ENCODE results near the gene NLRC5.
A peak's percentile ranks its signal among the peaks of the same experiment; 100 is the strongest.

NLRC5 gene

DNA sequence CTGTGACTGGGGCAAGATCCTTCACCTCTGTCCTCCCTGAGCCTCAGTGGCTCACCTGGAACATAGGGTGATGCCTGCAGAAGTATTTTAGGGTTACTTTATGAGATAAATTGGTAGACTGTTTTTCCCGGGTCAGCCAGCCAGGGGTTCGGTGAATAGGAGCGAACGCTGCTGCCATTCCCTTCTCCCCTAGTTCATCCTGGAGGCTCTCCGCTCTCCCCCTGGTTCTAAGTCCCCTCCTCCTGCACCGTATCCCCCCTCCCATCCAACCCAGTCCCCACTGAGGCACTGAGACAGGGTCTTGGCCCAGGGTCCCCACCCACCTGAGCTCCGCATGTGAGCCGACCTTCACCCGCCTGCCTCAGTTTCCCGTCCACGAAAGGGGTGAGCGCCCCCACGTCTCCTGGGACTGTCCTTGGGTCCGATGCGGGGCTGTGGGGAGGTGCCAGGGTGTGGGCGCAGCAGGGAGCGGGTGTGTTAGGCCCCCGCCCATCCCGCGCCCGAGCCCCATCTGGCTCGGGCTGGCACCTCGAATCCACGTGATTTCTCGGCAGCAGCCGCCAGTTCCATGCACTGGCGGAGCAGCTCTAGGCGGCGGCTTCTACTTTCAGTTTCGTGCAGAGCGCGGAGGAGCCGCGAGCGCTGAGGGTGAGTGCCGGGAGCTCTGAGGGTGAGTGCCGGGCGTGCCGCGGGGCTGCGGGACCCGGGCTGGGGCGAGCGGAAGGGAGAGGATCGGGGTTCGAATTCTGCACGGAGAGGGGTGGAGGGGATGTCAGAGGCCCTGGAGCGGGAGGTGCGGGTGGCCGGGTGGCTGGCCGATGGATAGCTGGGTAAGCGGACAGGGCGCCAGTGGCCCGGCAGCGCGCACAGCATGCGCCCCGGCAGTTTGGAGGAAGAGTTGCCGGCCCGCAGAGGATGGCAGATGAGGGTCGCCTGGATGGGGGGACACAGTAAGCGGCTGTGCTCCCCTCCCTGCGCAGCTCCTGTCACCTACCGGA, at the start of gene NLRC5:
NLRC5 (plus strand) TSS at position 610 of the 998 bp plus-strand sequence. CDS start 31,156 bp downstream, outside the sequence.
- H3K27me3 ChIP-seq (ENCODE audit: low read depth) = no peaks in the 10 kb centered on the region
- peak within 1 kb of the TSS; percentile 57 for H3K4me3 ChIP-seq
- in situ Hi-C loops (cut with MboI; ENCODE audit: low sequenced_read_pairs) = loop anchor here (10.0 kb wide), 1 partner anchor 56 kb away; no protein-coding TSS in a partner anchor
- no peaks in the 10 kb centered on the region for H3K9me3 ChIP-seq
- H3K36me3 ChIP-seq (replicated peaks) = no peaks in the 10 kb centered on the region
- peaks cover 16% of the 10 kb centered on the region for H3K4me1 ChIP-seq
- DNase-seq (ENCODE audit: low spot score in 2 of 2) = peak; percentile 55 to 79

GRCh38 chr16:56939801-56940200, 49.6 kb upstream of the NLRC5 start:
- H3K27me3 ChIP-seq (ENCODE audit: low read depth) = no peaks in the 10 kb centered on the region
- H3K4me3 ChIP-seq = no peak overlapping the region
- in situ Hi-C loops (cut with MboI; ENCODE audit: low sequenced_read_pairs) = loop anchor here (5.0 kb wide), 1 partner anchor 72 kb away; the partner anchor contains the start of gene SLC12A3
- no peaks in the 10 kb centered on the region for H3K9me3 ChIP-seq
- peaks cover 100% of the 10 kb centered on the region for H3K36me3 ChIP-seq (replicated peaks)
- peaks cover 7% of the 10 kb centered on the region for H3K4me1 ChIP-seq
- DNase-seq (ENCODE audit: low spot score in 2 of 2) = no peak

- H3K4me3 ChIP-seq = no peak overlapping the region
- H3K4me1 ChIP-seq = peaks cover 2% of the 10 kb centered on the region
- H3K9me3 ChIP-seq = no peaks in the 10 kb centered on the region
- H3K36me3 ChIP-seq (replicated peaks) = peaks cover 94% of the 10 kb centered on the region
- DNase-seq (ENCODE audit: low spot score in 2 of 2) = no peak
- no peaks in the 10 kb centered on the region for H3K27me3 ChIP-seq (ENCODE audit: low read depth)
- in situ Hi-C loops (cut with MboI; ENCODE audit: low sequenced_read_pairs) = no loop called here
Observed at GRCh38 chr16:56941092-56941491, 48.3 kb upstream of the NLRC5 start.

GRCh38 chr16:56941856-56942331, 47.5 kb upstream of the NLRC5 start:
- H3K4me3 ChIP-seq = no peak overlapping the region
- H3K9me3 ChIP-seq = no peaks in the 10 kb centered on the region
- in situ Hi-C loops (cut with MboI; ENCODE audit: low sequenced_read_pairs) = no loop called here
- DNase-seq (ENCODE audit: low spot score in 2 of 2) = no peak
- no peaks in the 10 kb centered on the region for H3K4me1 ChIP-seq
- peaks cover 86% of the 10 kb centered on the region for H3K36me3 ChIP-seq (replicated peaks)
- no peaks in the 10 kb centered on the region for H3K27me3 ChIP-seq (ENCODE audit: low read depth)

DNA sequence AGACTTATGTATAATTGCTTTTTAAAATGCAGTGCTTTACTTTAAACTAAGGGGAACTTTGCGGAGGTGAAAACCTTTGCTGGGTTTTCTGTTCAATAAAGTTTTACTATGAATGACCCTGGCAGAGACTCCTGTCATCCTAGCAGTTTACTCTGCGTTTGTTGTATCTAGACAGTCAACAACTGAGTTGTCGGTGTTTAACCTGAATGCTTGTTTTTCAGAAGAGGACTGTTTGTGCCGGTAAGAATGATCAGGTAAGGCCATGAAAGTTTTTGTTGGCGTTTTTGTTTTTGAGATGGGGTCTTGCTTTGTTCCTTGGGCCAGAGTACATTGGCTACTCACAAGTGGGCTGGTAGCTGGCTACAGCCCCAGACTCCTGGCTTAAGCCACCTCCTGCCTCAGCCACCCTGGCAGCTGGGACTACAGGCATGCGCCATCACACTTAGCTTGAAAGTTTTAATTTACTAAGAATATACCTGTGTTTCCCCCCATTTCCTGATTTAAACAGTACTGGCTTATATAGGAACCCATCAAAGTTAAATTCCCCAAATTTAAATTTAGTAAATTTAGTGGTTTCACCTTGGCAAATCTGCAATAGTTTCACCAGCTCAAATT, 45.5 kb upstream of the NLRC5 start:
- in situ Hi-C loops (cut with MboI; ENCODE audit: low sequenced_read_pairs) = no loop called here
- H3K27me3 ChIP-seq (ENCODE audit: low read depth) = no peaks in the 10 kb centered on the region
- no peaks in the 10 kb centered on the region for H3K9me3 ChIP-seq
- no peak for DNase-seq (ENCODE audit: low spot score in 2 of 2)
- H3K4me3 ChIP-seq = no peak overlapping the region
- H3K4me1 ChIP-seq = no peaks in the 10 kb centered on the region
- peaks cover 66% of the 10 kb centered on the region for H3K36me3 ChIP-seq (replicated peaks)

GRCh38 chr16:56944954-56945839, 44.2 kb upstream of the NLRC5 start:
- peaks cover 53% of the 10 kb centered on the region for H3K36me3 ChIP-seq (replicated peaks)
- no peaks in the 10 kb centered on the region for H3K27me3 ChIP-seq (ENCODE audit: low read depth)
- in situ Hi-C loops (cut with MboI; ENCODE audit: low sequenced_read_pairs) = no loop called here

DNA sequence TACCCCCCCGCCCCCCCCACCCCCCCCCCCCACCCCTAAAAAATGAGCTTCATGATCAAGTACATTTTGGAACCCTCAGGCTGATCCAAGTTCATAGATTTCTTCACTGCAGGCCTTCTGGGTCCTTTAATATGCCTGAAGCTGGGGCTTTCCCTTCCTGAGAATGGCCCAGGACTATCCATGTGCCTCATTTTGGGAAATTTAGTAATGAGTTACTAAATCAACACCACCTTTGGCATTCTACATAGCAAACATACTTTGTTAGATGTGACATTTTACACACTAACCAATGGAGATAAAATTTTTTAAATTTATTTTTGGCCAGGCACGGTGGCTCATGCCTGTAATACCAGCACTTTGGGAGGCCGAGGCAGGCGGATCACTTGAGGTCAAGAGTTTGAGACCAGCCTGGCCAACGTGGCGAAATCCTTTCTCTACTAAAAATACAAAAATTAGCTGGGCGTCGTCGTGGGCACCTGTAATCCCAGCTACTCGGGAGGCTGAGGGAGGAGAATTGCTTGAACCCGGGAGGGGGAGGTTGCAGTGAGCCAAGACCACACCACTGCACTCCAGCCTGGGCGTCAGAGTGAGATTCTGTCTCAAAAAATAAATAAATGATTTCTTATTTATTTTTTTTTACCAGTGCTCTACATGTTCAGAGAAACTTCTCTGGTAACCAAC, 43.4 kb upstream of the NLRC5 start:
- peaks cover 45% of the 10 kb centered on the region for H3K36me3 ChIP-seq (replicated peaks)
- H3K27me3 ChIP-seq (ENCODE audit: low read depth) = no peaks in the 10 kb centered on the region
- no peaks in the 10 kb centered on the region for H3K4me1 ChIP-seq
- no peak overlapping the region for H3K4me3 ChIP-seq
- no peak for DNase-seq (ENCODE audit: low spot score in 2 of 2)
- H3K9me3 ChIP-seq = no peaks in the 10 kb centered on the region
- in situ Hi-C loops (cut with MboI; ENCODE audit: low sequenced_read_pairs) = no loop called here

More at GRCh38 chr16:56944954-56945839, 44.2 kb upstream of the NLRC5 start:
- no peak for DNase-seq (ENCODE audit: low spot score in 2 of 2)
- Histone ChIP-seq H3K9me3 (no peaks in the 10 kb centered on the region), H3K4me1 (no peaks in the 10 kb centered on the region), H3K4me3 (no peak overlapping the region)

GRCh38 chr16:56946767-56947603, 42.4 kb upstream of the NLRC5 start:
- Histone ChIP-seq H3K36me3 (replicated peaks) (peaks cover 35% of the 10 kb centered on the region), H3K9me3 (no peaks in the 10 kb centered on the region), H3K4me3 (no peak overlapping the region), H3K27me3 (ENCODE audit: low read depth) (no peaks in the 10 kb centered on the region), H3K4me1 (no peaks in the 10 kb centered on the region)
- in situ Hi-C loops (cut with MboI; ENCODE audit: low sequenced_read_pairs) = no loop called here
- DNase-seq (ENCODE audit: low spot score in 2 of 2) = no peak

- Histone ChIP-seq H3K4me3 (no peak overlapping the region), H3K27me3 (ENCODE audit: low read depth) (no peaks in the 10 kb centered on the region), H3K9me3 (no peaks in the 10 kb centered on the region; the same call in 1 of the 2 replicates), H3K36me3 (replicated peaks) (peaks cover 29% of the 10 kb centered on the region), H3K4me1 (no peaks in the 10 kb centered on the region)
- DNase-seq (ENCODE audit: low spot score in 2 of 2) = no peak
- in situ Hi-C loops (cut with MboI; ENCODE audit: low sequenced_read_pairs) = no loop called here
Observed at GRCh38 chr16:56947604-56947995, 41.8 kb upstream of the NLRC5 start.

DNA sequence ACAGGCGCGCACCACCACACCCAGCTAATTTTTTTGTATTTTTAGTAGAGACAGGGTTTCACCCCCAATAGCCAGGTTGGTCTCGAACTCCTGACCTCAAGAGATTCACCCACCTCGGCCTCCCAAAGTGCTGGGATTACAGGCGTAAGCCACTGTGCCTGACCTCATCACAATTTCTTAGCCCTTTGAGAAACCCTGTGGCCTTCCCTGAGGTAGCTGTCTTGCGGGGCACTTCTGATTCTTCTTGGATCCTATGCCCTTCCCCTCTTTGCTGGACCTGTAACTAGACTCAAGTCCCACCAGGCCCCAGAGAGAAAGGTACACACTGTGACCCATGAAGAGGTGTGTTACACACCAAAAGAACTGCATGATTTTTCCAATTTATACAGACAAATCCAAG, 41.1 kb upstream of the NLRC5 start:
- H3K4me1 ChIP-seq = no peaks in the 10 kb centered on the region
- H3K36me3 ChIP-seq (replicated peaks) = peaks cover 23% of the 10 kb centered on the region
- no peaks in the 10 kb centered on the region; the same call in 1 of the 2 replicates for H3K9me3 ChIP-seq
- no peak for DNase-seq (ENCODE audit: low spot score in 2 of 2)
- in situ Hi-C loops (cut with MboI; ENCODE audit: low sequenced_read_pairs) = no loop called here
- H3K27me3 ChIP-seq (ENCODE audit: low read depth) = no peaks in the 10 kb centered on the region
- H3K4me3 ChIP-seq = no peak overlapping the region

DNA sequence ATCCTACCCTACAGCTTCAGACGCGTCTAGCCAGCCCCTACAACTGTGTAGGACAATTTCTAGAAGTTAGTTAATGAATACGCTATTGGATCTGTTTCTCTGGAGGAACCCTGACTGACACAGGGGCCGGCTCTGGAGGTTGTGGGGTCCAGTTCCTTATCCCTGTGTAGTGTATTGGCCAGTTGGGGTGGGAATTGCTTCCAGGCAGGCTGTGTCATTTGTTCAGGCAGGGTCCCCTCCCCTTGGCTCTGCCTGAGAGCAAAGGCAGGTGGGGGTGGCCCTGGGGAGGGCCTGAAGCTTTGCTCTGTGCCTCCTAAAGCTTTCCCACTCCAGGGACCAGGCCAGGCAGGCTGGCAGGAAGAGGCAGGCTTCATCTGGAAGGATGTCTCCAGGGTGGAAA, 39.3 kb upstream of the NLRC5 start:
- Histone ChIP-seq H3K36me3 (replicated peaks) (peaks cover 5% of the 10 kb centered on the region), H3K4me3 (no peak overlapping the region), H3K9me3 (no peaks in the 10 kb centered on the region; the same call in 1 of the 2 replicates), H3K27me3 (ENCODE audit: low read depth) (no peaks in the 10 kb centered on the region), H3K4me1 (no peaks in the 10 kb centered on the region)
- no peak for DNase-seq (ENCODE audit: low spot score in 2 of 2)
- in situ Hi-C loops (cut with MboI; ENCODE audit: low sequenced_read_pairs) = no loop called here

DNA sequence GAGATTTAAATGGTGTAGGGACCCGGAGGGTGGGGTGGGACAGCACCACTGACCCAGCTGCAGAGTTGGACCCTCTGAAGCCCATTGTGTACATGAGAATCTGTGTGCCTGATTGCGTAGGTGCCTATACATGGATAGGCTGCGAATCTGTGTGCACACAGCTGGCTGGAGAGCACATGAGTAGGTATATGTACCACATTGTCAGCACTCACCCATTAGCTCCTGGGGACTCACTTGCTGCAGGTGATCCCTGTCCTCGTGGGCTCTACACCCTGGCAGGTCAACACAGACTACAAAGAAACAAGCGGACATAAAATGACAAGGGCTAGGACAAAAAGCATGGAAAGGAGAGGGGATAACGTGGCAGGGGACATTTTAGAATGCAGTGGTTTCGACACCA, 38.9 kb upstream of the NLRC5 start:
- H3K4me3 ChIP-seq = no peak overlapping the region
- in situ Hi-C loops (cut with MboI; ENCODE audit: low sequenced_read_pairs) = no loop called here

More for the DNA sequence above, 38.9 kb upstream of the NLRC5 start:
- Histone ChIP-seq H3K4me1 (no peaks in the 10 kb centered on the region), H3K9me3 (no peaks in the 10 kb centered on the region; the same call in 1 of the 2 replicates), H3K36me3 (replicated peaks) (peaks cover under 1% of the 10 kb centered on the region), H3K27me3 (ENCODE audit: low read depth) (no peaks in the 10 kb centered on the region)
- DNase-seq (ENCODE audit: low spot score in 2 of 2) = no peak
